Liver (tissue), 9 donors: ENCODE data around the gene KRT14. TPM values are rescaled to one million over a fixed set of nuclear protein-coding genes. Genes with fewer than 3 reads are reported as not detected.
"Not testable (repeated sequence)": the region's sequence is repeated elsewhere in the genome, so short reads cannot be mapped to it uniquely, and the experiment has no call there.

Experiments
- DNase-seq: peaks from one replicate; pipeline ENCODE4 v3.0.0-alpha.2; 2017; ENCODE audit warnings: low spot score
- H3K27ac ChIP-seq, 2 donors: one replicate each; pipeline ENCODE4 v1.7.0; 2013; ENCODE audit warnings: inconsistent platforms in 2 of 2, low read length in 2 of 2, control low read depth in 1 of 2, low read depth in 1 of 2, mild to moderate bottlenecking in 1 of 2
- H3K27me3 ChIP-seq, 4 donors: one replicate each; pipeline versions ENCODE4 v1.6.1 to v1.7.0; 2013; ENCODE audit warnings: low read length in 3 of 4, inconsistent platforms in 1 of 4, mild to moderate bottlenecking in 1 of 4, moderate library complexity in 1 of 4; ENCODE audit not compliant: control insufficient read depth in 4 of 4, insufficient read depth in 4 of 4
- H3K36me3 ChIP-seq, 4 donors: one replicate each; pipeline versions ENCODE4 v1.6.1 to v1.7.0; 2013; ENCODE audit warnings: low read length in 3 of 4, mild to moderate bottlenecking in 3 of 4, low read depth in 1 of 4, moderate library complexity in 1 of 4; ENCODE audit not compliant: control insufficient read depth in 4 of 4, insufficient read depth in 3 of 4
- H3K4me1 ChIP-seq, 4 donors: one replicate each; pipeline versions ENCODE4 v1.6.1 to v1.7.0; 2013; ENCODE audit warnings: low read length in 3 of 4, mild to moderate bottlenecking in 3 of 4, moderate library complexity in 1 of 4; ENCODE audit not compliant: control insufficient read depth in 4 of 4, insufficient read depth in 4 of 4
- H3K4me3 ChIP-seq, 3 donors: one replicate each; pipeline versions ENCODE4 v1.6.1 to v1.7.0; 2013; ENCODE audit warnings: low read length in 3 of 3, control low read depth in 1 of 3, low read depth in 1 of 3, mild to moderate bottlenecking in 1 of 3
- H3K9ac ChIP-seq, 2 donors: one replicate each; pipeline ENCODE4 v1.7.0; 2013; ENCODE audit warnings: low read length in 2 of 2, mild to moderate bottlenecking in 2 of 2, moderate library complexity in 2 of 2, control low read depth in 1 of 2, low read depth in 1 of 2
- H3K9me3 ChIP-seq, 4 donors: one replicate each; pipeline versions ENCODE4 v1.6.1 to v1.7.0; 2013; ENCODE audit warnings: low read length in 3 of 4; ENCODE audit not compliant: control insufficient read depth in 4 of 4
- ATF3 ChIP-seq: IDR thresholded peaks from 2 replicates; pipeline ENCODE4 v1.6.1; 2016; ENCODE audit warnings: antibody characterized with exemption
- EGR1 ChIP-seq, 2 donors: IDR thresholded peaks; 2 replicates each; pipeline ENCODE4 v1.6.1; 2016 to 2018; ENCODE audit warnings: antibody characterized with exemption in 2 of 2, low read depth in 2 of 2
- FOXA1 ChIP-seq: IDR thresholded peaks from 2 replicates; pipeline ENCODE4 v1.6.1; 2016; ENCODE audit warnings: antibody characterized with exemption
- FOXA2 ChIP-seq: IDR thresholded peaks from 2 replicates; pipeline ENCODE4 v1.6.1; 2016; ENCODE audit warnings: antibody characterized with exemption
- GABPA ChIP-seq, 2 donors: IDR thresholded peaks in 1 of 2; conservative IDR thresholded peaks in 1 of 2; 2 replicates each; pipeline ENCODE4 v1.6.1; 2016; ENCODE audit warnings: antibody characterized with exemption in 2 of 2, mild to moderate bottlenecking in 1 of 2, moderate library complexity in 1 of 2
- HNF4A ChIP-seq, 2 donors: conservative IDR thresholded peaks; 2 replicates each; pipeline ENCODE4 v1.6.1; 2016; ENCODE audit warnings: antibody characterized with exemption in 2 of 2, mild to moderate bottlenecking in 2 of 2
- HNF4G ChIP-seq: IDR thresholded peaks from 2 replicates; pipeline ENCODE4 v1.6.1; 2016; ENCODE audit warnings: antibody characterized with exemption
- JUND ChIP-seq, 2 donors: IDR thresholded peaks; 2 replicates each; pipeline ENCODE4 v1.6.1; 2016; ENCODE audit warnings: antibody characterized with exemption in 2 of 2
- NR2F2 ChIP-seq: IDR thresholded peaks from 2 replicates; pipeline ENCODE4 v1.6.1; 2016; ENCODE audit warnings: antibody characterized with exemption
- RAD21 ChIP-seq, 2 donors: IDR thresholded peaks; 2 replicates each; pipeline ENCODE4 v1.6.1; 2016; ENCODE audit warnings: antibody characterized with exemption in 2 of 2, mild to moderate bottlenecking in 2 of 2
- REST ChIP-seq: IDR thresholded peaks from 2 replicates; pipeline ENCODE4 v1.6.1; 2016; ENCODE audit warnings: antibody characterized with exemption, mild to moderate bottlenecking
- RXRA ChIP-seq, 2 donors: IDR thresholded peaks; 2 replicates each; pipeline ENCODE4 v1.6.1; 2017 to 2018; ENCODE audit warnings: antibody characterized with exemption in 2 of 2, mild to moderate bottlenecking in 1 of 2
- SP1 ChIP-seq: IDR thresholded peaks from 2 replicates; pipeline ENCODE4 v1.6.1; 2018; ENCODE audit warnings: antibody characterized with exemption, mild to moderate bottlenecking
- TAF1 ChIP-seq: conservative IDR thresholded peaks from 2 replicates; pipeline ENCODE4 v1.6.1; 2016; ENCODE audit warnings: antibody characterized with exemption, mild to moderate bottlenecking
- WGBS: extraction: QIAGEN DNeasy Blood & Tissue Kit; methylation state at CpG from one replicate; pipeline ENCODE4 v1.1.7; 2013; 5-methylcytosine and 5-hydroxymethylcytosine counted together
- polyA plus RNA-seq, 2 donors: library from polyadenylated mRNA; stranded (reverse) in 1 of 2; unstranded in 1 of 2; fragments of 200-250 nt in 1 of 2; fragments of >200 nt in 1 of 2; fragmentation: Nextera tagmentation in 1 of 2; extraction: Ambion mirVana in 1 of 2; gene quantifications; one replicate each; pipeline versions ENCODE4 v1.2.1 to v1.2.3, GENCODE V29; 2013 to 2015
- total RNA-seq, 2 donors: library from RNA; depleted of rRNA; stranded (reverse); fragments of >200 nt; gene quantifications; one replicate each; pipeline ENCODE4 v1.2.3, GENCODE V29; 2014
- donor health status: healthy.
- donor health status: healthy.
- donor health status: healthy.
- donor health status: healthy.
- donor health status: healthy.

Gene KRT14
- total and polyA plus RNA-seq, 4 donors: not detected

- Histone ChIP-seq H3K36me3 (no peaks in the 10 kb centered on the region), H3K4me1 (no peaks in the 10 kb centered on the region), H3K9me3 (no peaks in the 10 kb centered on the region), H3K27ac (no peak overlapping the region), H3K9ac (no peak overlapping the region), H3K27me3 (no peaks in the 10 kb centered on the region), H3K4me3 (no peak overlapping the region)
- DNase-seq: no peak
- 78% methylated on average over 5 of the region's 5 CpGs for WGBS
- TF ChIP-seq HNF4A (conservative IDR thresholded peaks at IDR 0.05) (no peak), RAD21 (IDR thresholded peaks at IDR 0.05) (no peak), SP1 (no peak), TAF1 (no peak), REST (no peak), NR2F2 (no peak), HNF4G (no peak), FOXA1 (no peak), ATF3 (no peak), FOXA2 (no peak), EGR1 (IDR thresholded peaks at IDR 0.05; ENCODE audit: low read depth in 2 of 2) (no peak), RXRA (IDR thresholded peaks at IDR 0.05) (no peak)
These were observed 1.2 kb downstream of the KRT14 start for GRCh38 chr17:41585301-41586056.

GRCh38 chr17:41584331-41584927 lies 2.3 kb downstream of the KRT14 start:
- not testable (repeated sequence) for H3K4me1 ChIP-seq, DNase-seq, H3K27ac ChIP-seq, H3K4me3 ChIP-seq, H3K36me3 ChIP-seq, H3K9ac ChIP-seq, H3K9me3 ChIP-seq, H3K27me3 ChIP-seq
- 90% methylated on average over 8 of the region's 8 CpGs for WGBS

- peaks cover 0 to 3% (median 0%) of the 10 kb centered on the region in 4 donors for H3K27me3 ChIP-seq
These were observed 3.3 kb downstream of the KRT14 start for GRCh38 chr17:41583137-41584127.

More at GRCh38 chr17:41583137-41584127, 3.3 kb downstream of the KRT14 start:
- WGBS: 81% methylated on average over 33 of the region's 33 CpGs
- no peak overlapping the region for H3K9ac ChIP-seq
- no peak overlapping the region for H3K27ac ChIP-seq
- no peak overlapping the region for H3K4me3 ChIP-seq
- no peaks in the 10 kb centered on the region for H3K9me3 ChIP-seq
- no peaks in the 10 kb centered on the region for H3K4me1 ChIP-seq
- no peak for DNase-seq
- TF ChIP-seq RAD21 (IDR thresholded peaks at IDR 0.05) (no peak), JUND (IDR thresholded peaks at IDR 0.05) (no peak), REST (no peak), FOXA2 (no peak), FOXA1 (no peak), RXRA (IDR thresholded peaks at IDR 0.05) (no peak), SP1 (no peak), EGR1 (IDR thresholded peaks at IDR 0.05; ENCODE audit: low read depth in 2 of 2) (no peak), GABPA (IDR thresholded peaks at IDR 0.05 in 1 of 2, conservative IDR thresholded peaks at IDR 0.05 in 1 of 2) (no peak)
- H3K36me3 ChIP-seq: no peaks in the 10 kb centered on the region
